Right lobe of liver (tissue), 4 donors: ENCODE results near the gene IL17F.

Experiments
- CTCF ChIP-seq, 4 donors: fragments of 200-600 bp in 3 of 4; fragments of 450-650 bp in 1 of 4; IDR thresholded peaks; one replicate each; pipeline versions ENCODE4 v1.5.1 to v1.8.0; 2016 to 2022; ENCODE audit warnings: antibody characterized with exemption in 4 of 4, mild to moderate bottlenecking in 2 of 4
- POLR2A ChIP-seq: fragments of 450-650 bp; IDR thresholded peaks from one replicate; pipeline ENCODE4 v1.6.1; 2017; ENCODE audit warnings: antibody characterized with exemption, mild to moderate bottlenecking
- donor health status: DM: no; HTN: no; CAD: no.
- donor health status: DM: no; HTN: no; CAD: no.
- donor health status: DM: no; HTN: yes; CAD: no.

DNA sequence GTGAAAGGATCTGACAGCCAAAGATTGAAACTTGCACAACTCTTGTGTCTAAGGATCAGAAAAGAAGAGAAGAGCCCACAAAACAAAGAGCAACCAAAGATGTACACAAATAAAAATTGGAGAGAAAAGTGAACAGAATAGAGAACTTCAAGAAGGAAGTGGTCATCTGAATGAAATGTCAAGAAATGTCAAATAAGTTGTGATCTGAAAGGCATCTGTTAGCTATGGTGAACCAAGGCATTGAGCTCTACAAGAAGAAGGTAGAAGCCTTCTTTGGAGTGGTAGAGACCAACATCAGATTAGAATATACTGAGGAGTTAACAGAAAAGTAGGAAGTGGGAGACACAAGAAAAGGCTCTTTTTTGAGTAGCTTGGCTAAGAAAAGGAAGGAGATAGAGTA, 28.5 kb downstream of the IL17F start:
- TF ChIP-seq CTCF (IDR thresholded peaks at IDR 0.05) (no peak), POLR2A (no peak)
